ACC112 (cell line): ENCODE measurements around the gene CPNE4.

Source experiments
- H2AFZ ChIP-seq: fragments of 200-600 bp; sonication (generic); one replicate; pipeline ENCODE4 v1.6.0; 2017; ENCODE audit warnings: antibody characterized with exemption, low read length; ENCODE audit not compliant: unreplicated experiment
- H3K27ac ChIP-seq: fragments of 200-600 bp; sonication (generic); 2 replicates; pipeline ENCODE4 v1.5.1; 2014; ENCODE audit warnings: low read depth, mild to moderate bottlenecking, antibody characterized with exemption, low read length, moderate library complexity
- H3K27me3 ChIP-seq: fragments of 200-600 bp; sonication (generic); 2 replicates; pipeline ENCODE4 v1.6.1; 2014; ENCODE audit warnings: mild to moderate bottlenecking, antibody characterized with exemption, low read length, moderate library complexity, mixed read lengths; ENCODE audit not compliant: insufficient read depth
- H3K36me3 ChIP-seq: fragments of 200-600 bp; sonication (generic); 2 replicates; pipeline ENCODE4 v1.6.1; 2016; ENCODE audit warnings: mild to moderate bottlenecking, antibody characterized with exemption, low read length, moderate library complexity, mixed read lengths; ENCODE audit not compliant: insufficient read depth
- H3K4me1 ChIP-seq: fragments of 200-600 bp; sonication (generic); one replicate; pipeline ENCODE4 v1.6.1; 2016; ENCODE audit warnings: low read length, mixed read lengths; ENCODE audit not compliant: insufficient read depth, unreplicated experiment, control insufficient read depth
- H3K4me3 ChIP-seq: fragments of 200-600 bp; sonication (generic); 2 replicates; pipeline ENCODE4 v1.5.1; 2014; ENCODE audit warnings: mild to moderate bottlenecking, low read depth, low read length
- H3K79me2 ChIP-seq: fragments of 200-600 bp; sonication (generic); one replicate; pipeline ENCODE4 v1.6.0; 2016; ENCODE audit warnings: low read length; ENCODE audit not compliant: control insufficient read depth, unreplicated experiment, insufficient read depth

CPNE4 gene

DNA sequence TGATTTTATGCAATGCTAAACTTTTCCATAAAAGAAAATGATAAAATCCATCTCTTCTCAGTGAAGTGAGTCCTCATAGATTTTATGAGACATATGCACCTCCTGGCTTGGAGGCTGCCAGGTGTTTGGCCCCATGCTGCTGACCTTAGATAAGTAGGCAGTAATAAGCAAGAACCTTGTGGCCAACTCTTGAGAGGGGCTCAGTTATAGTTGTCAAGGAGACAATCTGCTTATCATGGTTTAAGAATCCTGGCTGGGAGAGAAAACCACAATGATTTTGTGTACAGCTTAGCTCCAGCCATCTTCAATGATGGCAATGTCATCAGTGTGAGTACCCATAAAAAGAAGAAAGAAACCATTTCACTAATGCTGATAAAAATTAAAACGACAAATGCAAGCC lies 252.1 kb downstream of the CPNE4 start:
- H3K27ac ChIP-seq: no peak overlapping the region
- no peak overlapping the region for H3K4me3 ChIP-seq
- H2AFZ ChIP-seq: no peak overlapping the region
- H3K27me3 ChIP-seq: peaks cover 21% of the 10 kb centered on the region; the same call in 1 of the 2 replicates
- no peaks in the 10 kb centered on the region for H3K36me3 ChIP-seq
- H3K4me1 ChIP-seq: no peaks in the 10 kb centered on the region
- no peaks in the 10 kb centered on the region for H3K79me2 ChIP-seq

- Histone ChIP-seq H3K4me1 (no peaks in the 10 kb centered on the region), H3K27me3 (peaks cover 25% of the 10 kb centered on the region; the same call in 1 of the 2 replicates), H3K27ac (no peak overlapping the region), H3K36me3 (no peaks in the 10 kb centered on the region), H3K79me2 (no peaks in the 10 kb centered on the region), H3K4me3 (no peak overlapping the region), H2AFZ (no peak overlapping the region)
Measured at GRCh38 chr3:131778526-131778925, 256.3 kb downstream of the CPNE4 start.

GRCh38 chr3:131775650-131776049 lies 259.2 kb downstream of the CPNE4 start:
- peaks cover 11% of the 10 kb centered on the region; the same call in 1 of the 2 replicates for H3K27me3 ChIP-seq
- H3K36me3 ChIP-seq: no peaks in the 10 kb centered on the region
- no peak overlapping the region for H3K27ac ChIP-seq
- H2AFZ ChIP-seq: no peak overlapping the region
- H3K79me2 ChIP-seq: no peaks in the 10 kb centered on the region
- no peaks in the 10 kb centered on the region for H3K4me1 ChIP-seq
- H3K4me3 ChIP-seq: no peak overlapping the region

GRCh38 chr3:131772269-131773026 lies 262.4 kb downstream of the CPNE4 start:
- H3K79me2 ChIP-seq: no peaks in the 10 kb centered on the region
- H3K36me3 ChIP-seq: no peaks in the 10 kb centered on the region
- H2AFZ ChIP-seq: no peak overlapping the region
- H3K4me1 ChIP-seq: no peaks in the 10 kb centered on the region
- H3K27me3 ChIP-seq: peaks cover 38% of the 10 kb centered on the region
- H3K27ac ChIP-seq: no peak overlapping the region
- no peak overlapping the region for H3K4me3 ChIP-seq

DNA sequence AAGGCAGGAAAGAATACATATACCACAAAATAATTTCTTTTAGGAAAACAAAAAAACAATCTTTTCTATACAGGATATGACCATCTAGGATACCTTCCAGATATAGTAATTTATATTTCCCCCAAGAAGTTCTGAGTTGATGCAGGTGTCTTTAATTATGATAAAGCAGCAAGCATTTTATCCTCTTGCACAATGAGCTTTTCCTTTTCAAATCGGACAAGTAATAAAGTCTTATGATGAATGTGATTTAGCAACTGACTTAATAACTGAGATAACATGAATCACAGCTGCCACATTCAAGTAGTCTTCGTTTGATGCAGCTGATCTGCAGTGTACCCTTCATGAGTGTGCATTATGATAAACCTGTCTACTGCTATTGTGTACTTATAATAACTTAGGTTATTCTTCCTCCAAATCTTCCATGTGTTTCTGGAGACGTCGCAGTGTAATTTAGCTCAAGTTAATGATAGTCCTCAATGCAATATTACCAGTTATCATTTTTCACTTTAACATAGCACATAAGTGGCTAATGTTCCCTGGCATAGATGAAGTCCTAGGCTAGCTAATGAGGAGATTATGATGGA lies 271.7 kb downstream of the CPNE4 start:
- H3K27ac ChIP-seq: no peak overlapping the region
- no peaks in the 10 kb centered on the region for H3K4me1 ChIP-seq
- no peak overlapping the region for H2AFZ ChIP-seq
- peaks cover 44% of the 10 kb centered on the region for H3K27me3 ChIP-seq
- no peaks in the 10 kb centered on the region for H3K79me2 ChIP-seq
- no peaks in the 10 kb centered on the region for H3K36me3 ChIP-seq
- no peak overlapping the region for H3K4me3 ChIP-seq

- Histone ChIP-seq H3K4me3 (no peak overlapping the region), H3K79me2 (no peaks in the 10 kb centered on the region), H3K36me3 (no peaks in the 10 kb centered on the region), H3K27ac (no peak overlapping the region), H3K4me1 (no peaks in the 10 kb centered on the region), H2AFZ (no peak overlapping the region), H3K27me3 (peaks cover 11% of the 10 kb centered on the region)
Measured at GRCh38 chr3:131756405-131756804, 278.4 kb downstream of the CPNE4 start.

DNA sequence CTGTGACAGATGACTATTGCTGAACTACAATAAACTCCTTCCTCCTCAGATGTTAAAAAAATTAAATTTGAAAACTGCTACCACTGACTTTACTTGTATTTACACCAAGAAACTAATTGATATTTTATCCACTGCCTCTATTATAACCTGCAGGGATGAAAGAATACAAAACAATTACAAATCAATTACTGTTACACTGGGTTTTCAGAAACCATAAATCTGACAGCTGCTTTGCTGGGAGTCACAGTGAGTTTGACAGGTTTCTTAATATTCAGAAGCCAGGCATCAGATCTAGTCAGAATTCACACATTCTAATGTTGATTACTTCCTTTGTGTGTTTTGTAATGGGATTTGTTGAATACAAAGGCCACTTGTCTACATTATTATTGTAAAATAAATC lies 279.4 kb downstream of the CPNE4 start:
- Histone ChIP-seq H3K4me3 (no peak overlapping the region), H3K4me1 (no peaks in the 10 kb centered on the region), H3K27ac (no peak overlapping the region), H3K27me3 (peaks cover 11% of the 10 kb centered on the region), H3K79me2 (no peaks in the 10 kb centered on the region), H3K36me3 (no peaks in the 10 kb centered on the region), H2AFZ (no peak overlapping the region)

GRCh38 chr3:131750256-131750655 lies 284.6 kb downstream of the CPNE4 start:
- H2AFZ ChIP-seq: no peak overlapping the region
- H3K36me3 ChIP-seq: no peaks in the 10 kb centered on the region
- H3K27me3 ChIP-seq: peaks cover 5% of the 10 kb centered on the region; the same call in 1 of the 2 replicates
- no peak overlapping the region for H3K4me3 ChIP-seq
- no peak overlapping the region for H3K27ac ChIP-seq
- H3K4me1 ChIP-seq: no peaks in the 10 kb centered on the region
- no peaks in the 10 kb centered on the region for H3K79me2 ChIP-seq

GRCh38 chr3:131749826-131750225 lies 285.0 kb downstream of the CPNE4 start:
- Histone ChIP-seq H3K4me3 (no peak overlapping the region), H3K27me3 (peaks cover 5% of the 10 kb centered on the region; the same call in 1 of the 2 replicates), H3K4me1 (no peaks in the 10 kb centered on the region)

DNA sequence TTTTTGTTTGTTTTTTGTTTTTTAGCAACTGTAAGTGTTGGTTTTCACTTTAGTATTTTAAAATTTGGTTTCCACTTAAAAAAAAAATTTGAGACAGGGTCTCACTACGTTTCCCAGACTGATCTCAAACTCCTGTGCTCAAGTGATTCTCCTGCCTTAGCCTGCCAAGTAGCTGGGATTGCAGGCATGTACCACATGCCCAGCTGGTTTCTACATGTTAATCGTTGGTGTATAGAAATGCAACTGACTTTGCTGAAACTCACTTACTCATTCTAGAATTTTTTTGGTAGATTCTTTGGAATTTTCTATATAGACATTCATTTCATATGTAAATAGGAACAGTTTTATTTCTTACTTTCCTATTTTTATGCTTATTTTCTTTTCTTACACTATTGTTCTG lies 287.3 kb downstream of the CPNE4 start:
- no peaks in the 10 kb centered on the region for H3K36me3 ChIP-seq
- peaks cover 4% of the 10 kb centered on the region; the same call in 1 of the 2 replicates for H3K27me3 ChIP-seq
- H3K79me2 ChIP-seq: no peaks in the 10 kb centered on the region
- H3K4me3 ChIP-seq: no peak overlapping the region
- no peak overlapping the region for H3K27ac ChIP-seq
- no peak overlapping the region for H2AFZ ChIP-seq
- H3K4me1 ChIP-seq: no peaks in the 10 kb centered on the region

More at GRCh38 chr3:131749826-131750225, 285.0 kb downstream of the CPNE4 start:
- no peak overlapping the region for H3K27ac ChIP-seq
- no peaks in the 10 kb centered on the region for H3K79me2 ChIP-seq
- H2AFZ ChIP-seq: no peak overlapping the region
- no peaks in the 10 kb centered on the region for H3K36me3 ChIP-seq

DNA sequence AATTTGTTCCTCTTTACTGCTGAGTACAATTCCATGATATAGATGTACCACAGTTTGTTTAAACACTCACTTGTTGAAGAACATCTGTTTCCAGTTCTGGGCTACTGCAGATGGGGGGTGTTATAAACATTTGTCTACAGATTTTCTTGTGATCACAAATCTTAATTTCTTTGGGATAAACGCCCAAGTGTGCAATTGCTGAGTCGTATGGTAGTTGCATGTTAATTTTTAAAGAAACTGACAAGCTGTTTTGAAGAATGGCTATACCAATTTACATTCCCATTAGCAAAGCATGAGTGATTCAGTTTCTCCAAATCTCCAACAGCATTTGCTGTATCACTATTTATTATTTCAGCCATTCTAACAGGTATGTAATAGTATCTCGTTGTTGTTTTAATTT lies 290.0 kb downstream of the CPNE4 start:
- no peaks in the 10 kb centered on the region for H3K79me2 ChIP-seq

More for the DNA sequence above, 290.0 kb downstream of the CPNE4 start:
- H2AFZ ChIP-seq: no peak overlapping the region
- no peak overlapping the region for H3K27ac ChIP-seq
- H3K4me3 ChIP-seq: no peak overlapping the region
- no peaks in the 10 kb centered on the region for H3K4me1 ChIP-seq
- H3K36me3 ChIP-seq: no peaks in the 10 kb centered on the region
- peaks cover 4% of the 10 kb centered on the region; the same call in 1 of the 2 replicates for H3K27me3 ChIP-seq
